ENCODE measurements around the gene RPE. TPM values are rescaled to one million over a fixed set of nuclear protein-coding genes. Genes with fewer than 3 reads are reported as not detected.

RPE gene
- 10 to 100 TPM; 44.1 to 60.1 TPM for total RNA-seq

DNA sequence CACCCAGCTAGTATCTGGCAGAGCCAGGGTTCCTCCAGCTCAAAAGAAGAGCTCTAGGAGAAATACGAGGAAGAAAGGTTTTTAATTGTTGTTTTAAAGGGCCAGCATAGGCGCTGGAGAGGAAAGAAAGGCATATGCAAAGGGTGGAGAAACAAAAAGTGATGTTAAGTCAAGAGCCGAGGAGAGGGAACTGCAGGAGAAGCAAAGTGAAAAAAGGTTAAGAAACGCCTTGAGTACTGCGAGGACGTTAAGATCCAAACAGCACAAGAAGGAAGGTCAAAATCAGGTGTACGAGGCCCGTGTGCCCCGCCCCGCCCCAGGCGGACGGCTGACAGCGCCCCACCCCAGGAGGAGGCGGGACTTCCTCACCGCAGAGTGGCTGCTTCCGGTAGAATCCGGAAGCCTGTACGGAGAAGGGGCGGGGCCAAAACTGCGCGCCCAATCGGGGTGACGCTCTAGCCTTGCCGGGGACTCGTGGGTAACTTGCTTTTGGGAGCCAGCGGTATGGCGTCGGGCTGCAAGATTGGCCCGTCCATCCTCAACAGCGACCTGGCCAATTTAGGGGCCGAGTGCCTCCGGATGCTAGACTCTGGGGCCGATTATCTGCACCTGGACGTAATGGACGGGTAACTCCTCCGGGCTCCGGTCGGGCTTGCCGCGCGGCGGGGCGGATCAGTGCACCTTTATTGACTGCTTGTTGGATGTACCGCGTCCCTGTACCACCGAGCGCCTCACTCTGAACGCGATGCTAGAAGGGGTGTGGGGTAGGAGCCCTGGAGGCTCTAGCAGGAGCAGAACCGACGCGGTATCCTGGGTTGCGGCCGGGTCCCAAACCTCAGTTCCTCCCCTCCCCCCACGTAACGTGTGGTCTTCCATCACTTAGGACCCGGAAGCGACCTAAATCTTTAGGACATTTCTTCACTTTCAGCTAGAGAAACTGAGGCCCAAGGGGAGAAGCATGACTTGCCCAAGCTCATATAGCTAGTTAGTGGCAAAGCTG is at the start of gene RPE:
Gene RPE (plus strand): TSS at position 481 of the 1,000 bp plus-strand sequence. CDS start 24 bp downstream, at position 505.
- WGBS = under 1% methylated on average over 52 of the region's 58 CpGs
- Histone ChIP-seq H3K27ac (peak within 1 kb of the TSS; percentile 73 to 74), H3K36me3 (no peaks in the 10 kb centered on the region), H3K9me3 (no peaks in the 10 kb centered on the region), H3K27me3 (replicated peaks; ENCODE audit: insufficient read depth) (no peaks in the 10 kb centered on the region), H3K4me1 (replicated peaks) (no peaks in the 10 kb centered on the region), H3K4me3 (peak within 1 kb of the TSS; percentile 69 to 85)
- intact Hi-C loops (cut with DNase I) = loop anchor here (5.0 kb wide), 1 partner anchor 170 kb away; the partner anchor contains the start of gene KANSL1L
- TF ChIP-seq POLR2AphosphoS5 (IDR thresholded peaks at IDR 0.05) = peak; percentile 95
- TF ChIP-seq POLR2A (IDR thresholded peaks at IDR 0.05) = peak; percentile 48
- no peak for TF ChIP-seq CTCF (IDR thresholded peaks at IDR 0.05)
- DNase-seq (ENCODE audit: low spot score) = peak; percentile 93

DNA sequence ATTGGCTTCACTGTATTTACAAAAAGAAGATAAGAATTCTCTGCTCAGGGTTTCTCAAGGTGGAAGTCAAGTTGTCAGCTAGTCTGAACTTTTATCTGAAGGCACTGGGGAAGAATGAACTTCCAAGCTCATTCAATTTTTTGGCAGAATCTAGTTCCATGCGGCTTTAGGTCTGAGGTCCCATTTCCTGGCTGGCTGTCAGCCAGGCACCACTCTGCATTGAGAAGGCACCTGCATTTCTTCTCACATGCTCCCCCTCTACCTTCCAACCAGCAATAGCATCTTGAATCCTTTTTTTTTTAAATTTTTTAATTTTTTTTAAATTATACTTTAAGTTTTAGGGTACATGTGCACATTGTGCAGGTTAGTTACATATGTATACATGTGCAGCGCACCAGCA is 46.2 kb upstream of the RPE start:
- H3K9me3 ChIP-seq = no peaks in the 10 kb centered on the region
- H3K36me3 ChIP-seq = no peaks in the 10 kb centered on the region
- no peak overlapping the region for H3K27ac ChIP-seq
- no peak for TF ChIP-seq CTCF (IDR thresholded peaks at IDR 0.05)
- no peak for TF ChIP-seq POLR2A (IDR thresholded peaks at IDR 0.05)
- TF ChIP-seq POLR2AphosphoS5 (IDR thresholded peaks at IDR 0.05) = no peak
- WGBS = 84% methylated on average over 2 of the region's 2 CpGs
- H3K4me1 ChIP-seq (replicated peaks) = no peaks in the 10 kb centered on the region
- intact Hi-C loops (cut with DNase I) = no loop called here
- no peaks in the 10 kb centered on the region for H3K27me3 ChIP-seq (replicated peaks; ENCODE audit: insufficient read depth)
- H3K4me3 ChIP-seq = no peak overlapping the region
- no peak for DNase-seq (ENCODE audit: low spot score)

DNA sequence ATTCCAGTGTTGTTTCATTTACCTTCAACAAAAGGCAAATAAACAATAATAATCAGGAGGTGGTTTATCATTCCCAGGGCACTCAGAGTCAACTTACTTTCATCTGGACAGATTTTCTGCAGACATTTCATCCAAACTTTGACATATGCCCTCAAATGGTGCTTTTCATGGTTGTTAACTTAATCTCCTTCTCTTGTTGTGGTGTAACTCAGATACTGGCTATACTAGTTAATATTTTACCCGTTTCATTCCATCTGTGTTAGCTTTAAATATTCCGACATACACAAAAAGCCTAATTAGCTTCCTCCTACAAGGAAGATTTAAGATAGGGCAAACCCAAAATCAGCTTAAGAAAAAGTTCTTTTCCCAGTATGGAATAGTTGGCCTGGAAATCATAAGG is 44.4 kb upstream of the RPE start:
- no peak overlapping the region for H3K4me3 ChIP-seq
- no peak for DNase-seq (ENCODE audit: low spot score)
- 94% methylated on average over 2 of the region's 2 CpGs for WGBS
- no peaks in the 10 kb centered on the region for H3K4me1 ChIP-seq (replicated peaks)
- H3K36me3 ChIP-seq = no peaks in the 10 kb centered on the region
- intact Hi-C loops (cut with DNase I) = no loop called here
- no peaks in the 10 kb centered on the region for H3K9me3 ChIP-seq
- H3K27ac ChIP-seq = no peak overlapping the region
- no peaks in the 10 kb centered on the region for H3K27me3 ChIP-seq (replicated peaks; ENCODE audit: insufficient read depth)
- TF ChIP-seq POLR2A (IDR thresholded peaks at IDR 0.05) (no peak), CTCF (IDR thresholded peaks at IDR 0.05) (no peak), POLR2AphosphoS5 (IDR thresholded peaks at IDR 0.05) (no peak)

- Histone ChIP-seq H3K4me1 (replicated peaks) (no peaks in the 10 kb centered on the region), H3K4me3 (no peak overlapping the region), H3K27ac (no peak overlapping the region), H3K36me3 (no peaks in the 10 kb centered on the region), H3K9me3 (no peaks in the 10 kb centered on the region), H3K27me3 (replicated peaks; ENCODE audit: insufficient read depth) (no peaks in the 10 kb centered on the region)
- WGBS = 48% methylated on average over 7 of the region's 7 CpGs
- intact Hi-C loops (cut with DNase I) = no loop called here
- no peak for DNase-seq (ENCODE audit: low spot score)
- TF ChIP-seq POLR2A (IDR thresholded peaks at IDR 0.05) (no peak), CTCF (IDR thresholded peaks at IDR 0.05) (no peak), POLR2AphosphoS5 (IDR thresholded peaks at IDR 0.05) (no peak)
These were observed 42.4 kb upstream of the RPE start for GRCh38 chr2:209960045-209960444.

All from prostate gland (tissue), 2 donors.